Amygdala (tissue), 56 donors: ENCODE results near the gene AIF1.
"Not testable (repeated sequence)": the region's sequence is repeated elsewhere in the genome, so short reads cannot be mapped to it uniquely, and the experiment has no call there.

Experiments
- DNase-seq, 56 donors: peaks; one replicate each; lab custom pipeline; 2025; lab: John Stamatoyannopoulos, UW

The AIF1 gene

GRCh38 chr6:31579546-31580437, 35.2 kb upstream of the AIF1 start:
- DNase-seq: no peak

DNA sequence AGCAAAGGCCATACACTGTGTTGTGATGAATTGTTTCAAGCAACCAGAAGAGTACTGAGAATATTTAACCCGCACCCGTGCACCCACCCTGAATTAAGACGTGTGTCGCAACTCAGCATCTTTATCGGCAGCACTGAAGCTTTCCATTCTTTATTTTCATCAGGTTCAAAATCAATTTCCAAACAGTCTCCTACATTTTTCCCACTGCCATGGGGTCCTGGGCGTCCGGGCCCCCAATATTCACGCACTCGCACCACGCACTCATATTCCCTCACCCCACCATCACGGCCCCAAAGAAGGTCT, 34.6 kb upstream of the AIF1 start:
- DNase-seq: no peak

DNA sequence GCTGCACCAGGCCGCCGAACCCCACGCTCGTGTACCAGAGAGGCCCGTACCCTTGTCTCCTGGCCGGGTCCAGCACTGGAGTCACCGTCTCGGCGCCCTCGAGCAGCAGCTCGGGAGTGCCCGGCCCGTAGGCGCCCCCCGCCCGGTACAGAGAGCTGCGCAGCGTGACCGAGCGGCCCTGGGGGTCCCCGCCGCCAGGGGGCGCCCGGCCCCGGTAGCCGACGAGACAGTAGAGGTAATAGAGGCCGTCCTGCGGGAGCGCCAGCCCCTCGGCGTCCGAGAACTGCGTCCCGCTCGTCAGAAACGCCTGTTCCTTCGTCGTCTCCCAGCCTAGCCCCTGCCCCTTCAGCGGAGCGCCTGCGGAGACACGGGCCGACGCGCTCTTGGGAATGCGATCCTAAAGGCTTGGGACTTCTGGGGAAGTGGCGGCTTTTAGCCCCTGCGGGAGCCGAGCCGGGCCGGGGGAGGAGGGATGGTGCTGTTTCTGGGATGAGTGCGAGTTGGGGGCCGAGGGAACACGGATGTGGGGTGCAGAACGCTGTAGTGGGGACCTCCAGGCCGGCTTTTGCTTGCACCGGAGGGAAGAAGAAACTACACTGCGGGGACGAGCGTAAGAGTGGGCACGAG, 34.1 kb upstream of the AIF1 start:
- peak in 55 of 56 donors; percentile 18 to 91 (median 64) for DNase-seq

DNA sequence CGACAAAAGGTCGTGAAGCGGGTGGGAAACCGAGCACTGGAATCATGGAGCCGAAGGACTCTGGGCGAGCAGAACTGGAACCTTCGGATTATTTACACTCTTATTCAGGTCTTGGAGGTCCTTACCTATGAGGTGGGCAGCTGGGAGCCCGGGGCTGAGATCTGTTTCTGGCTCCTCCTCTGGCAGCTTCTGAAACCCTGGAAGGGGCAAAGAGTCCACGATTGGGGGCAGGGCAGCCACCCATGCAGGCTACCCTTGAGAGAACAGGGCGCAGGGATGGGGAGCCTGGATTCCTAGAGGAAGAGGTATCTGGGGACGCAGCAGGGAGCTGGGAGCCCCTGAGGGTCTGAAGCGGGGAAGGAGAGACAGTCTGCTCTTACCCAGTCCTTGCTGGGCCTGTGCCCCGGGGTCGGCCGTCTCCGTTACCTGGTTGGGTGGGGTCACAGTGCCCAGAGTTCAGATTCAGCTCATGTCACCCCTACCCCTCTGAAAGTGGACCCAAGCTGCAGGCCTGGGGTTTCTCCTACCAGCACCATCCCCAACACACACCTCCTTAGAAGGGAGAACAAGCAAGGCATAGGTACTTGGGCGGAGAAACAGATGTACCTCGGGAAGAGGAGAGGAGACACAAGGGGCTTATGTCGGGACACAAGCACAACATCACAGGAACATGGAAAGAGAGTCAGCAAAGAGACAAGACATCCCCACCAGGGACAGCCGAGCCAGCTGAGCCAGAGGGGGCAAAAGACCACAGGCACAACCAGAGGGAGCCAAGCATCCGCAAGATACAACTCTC, 33.4 kb upstream of the AIF1 start:
- peak in 6 of 56 donors; percentile 16 to 32 (median 25) for DNase-seq

DNA sequence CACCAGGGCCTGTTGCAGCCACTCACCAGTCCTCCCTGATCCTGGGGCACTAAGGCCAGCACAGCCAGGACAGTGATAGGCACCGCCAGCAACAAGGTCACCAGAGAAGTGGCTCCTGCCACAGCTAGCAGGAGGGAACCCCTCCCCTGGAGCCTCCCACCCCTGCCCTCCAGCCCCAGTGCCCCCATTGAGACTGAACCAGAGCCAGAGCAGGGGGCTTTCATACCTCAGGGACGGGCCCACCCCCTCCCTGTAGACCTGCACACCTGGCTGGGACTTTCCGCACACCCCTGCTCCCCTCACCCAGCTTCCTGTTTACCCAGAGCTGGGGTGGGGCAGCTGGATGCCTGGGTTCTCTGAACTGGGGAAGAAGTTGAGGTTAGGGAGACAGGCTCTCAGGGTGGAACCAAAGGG, 32.8 kb upstream of the AIF1 start, which contains the start of gene LTB:
TSS of gene LTB (minus strand) at position 195 of the 414 bp plus-strand sequence. CDS start at position 188, 7 bp downstream.
- DNase-seq: peak in 1 of 56 donors; percentile 4

DNA sequence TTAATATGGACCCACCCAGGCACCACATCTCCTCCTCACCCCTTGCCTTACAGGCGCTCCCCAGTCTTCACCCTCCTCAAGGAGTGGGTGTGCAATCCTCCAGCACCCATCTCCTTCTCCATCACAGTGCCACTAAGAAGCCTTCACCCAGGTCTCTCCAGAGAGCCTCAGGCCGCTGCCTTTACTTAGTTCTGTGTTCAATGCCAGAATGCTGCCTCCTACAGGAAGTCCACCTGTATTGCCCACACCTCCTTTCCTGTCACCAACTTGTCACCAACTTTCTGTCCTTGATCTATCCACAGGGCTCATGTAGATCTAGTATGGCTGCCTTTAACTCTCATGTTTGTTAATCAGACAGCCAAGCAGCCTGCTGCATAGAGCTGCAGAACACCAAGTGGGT, 29.5 kb upstream of the AIF1 start:
- DNase-seq: no peak

DNA sequence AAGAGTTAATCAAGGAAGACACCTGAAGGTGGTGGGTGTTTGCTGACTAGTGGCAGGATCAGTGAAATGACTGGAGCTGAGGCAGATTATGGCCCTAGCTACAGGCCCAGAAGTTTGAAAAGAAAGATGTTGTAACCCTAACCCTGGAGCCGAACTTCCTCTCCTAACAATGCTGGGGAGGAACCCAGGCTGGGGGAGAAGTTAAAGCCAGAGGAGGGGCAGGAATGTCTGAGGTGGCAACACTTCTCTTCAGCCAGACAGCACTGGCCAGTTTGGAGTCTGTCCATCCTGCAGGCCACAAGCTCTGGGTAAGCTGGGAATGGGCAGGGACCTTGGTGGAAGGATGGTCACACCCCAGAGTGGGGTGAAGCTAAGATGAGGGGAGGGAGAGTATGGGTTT, 29.0 kb upstream of the AIF1 start, which contains the start of gene LST1:
TSS of gene LST1 (plus strand) at position 270 of the 400 bp plus-strand sequence. CDS start 1,023 bp downstream, outside the sequence.
- DNase-seq: peak in 5 of 56 donors; percentile 2 to 20 (median 14)

DNA sequence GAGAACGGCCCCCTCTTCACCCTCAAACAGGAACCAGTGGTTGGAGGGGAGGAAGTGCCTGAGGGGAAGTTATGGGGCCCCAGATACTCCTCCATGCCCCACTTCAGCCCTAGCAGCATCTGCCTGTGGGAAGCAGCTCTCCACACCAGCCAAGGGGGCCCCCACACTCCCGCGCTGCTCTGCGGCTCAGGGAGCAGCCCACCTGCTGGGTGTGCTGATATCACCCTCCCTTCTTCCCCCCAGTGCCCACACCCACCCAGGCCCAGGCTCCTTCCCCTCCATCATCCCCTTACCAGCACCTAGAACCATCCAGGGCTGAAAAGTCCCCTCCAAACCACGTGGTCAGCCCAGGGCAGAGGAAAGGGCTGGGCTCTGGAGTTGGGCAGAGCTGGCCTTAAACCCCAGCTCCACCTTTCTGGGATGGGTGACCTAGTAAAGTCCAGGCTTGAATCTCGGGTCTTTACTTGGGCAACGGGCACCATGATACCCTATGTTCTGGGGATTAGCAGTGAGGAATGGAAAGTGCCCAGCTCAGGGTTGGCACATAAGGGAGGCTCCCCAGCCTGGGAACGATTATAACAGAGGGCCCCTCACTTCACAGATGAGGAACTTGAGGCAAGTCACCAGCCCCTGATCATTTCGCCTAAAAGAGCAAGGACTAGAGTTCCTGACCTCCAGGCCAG, 28.3 kb upstream of the AIF1 start:
- DNase-seq: peak in 14 of 56 donors; percentile 3 to 45 (median 26)

DNA sequence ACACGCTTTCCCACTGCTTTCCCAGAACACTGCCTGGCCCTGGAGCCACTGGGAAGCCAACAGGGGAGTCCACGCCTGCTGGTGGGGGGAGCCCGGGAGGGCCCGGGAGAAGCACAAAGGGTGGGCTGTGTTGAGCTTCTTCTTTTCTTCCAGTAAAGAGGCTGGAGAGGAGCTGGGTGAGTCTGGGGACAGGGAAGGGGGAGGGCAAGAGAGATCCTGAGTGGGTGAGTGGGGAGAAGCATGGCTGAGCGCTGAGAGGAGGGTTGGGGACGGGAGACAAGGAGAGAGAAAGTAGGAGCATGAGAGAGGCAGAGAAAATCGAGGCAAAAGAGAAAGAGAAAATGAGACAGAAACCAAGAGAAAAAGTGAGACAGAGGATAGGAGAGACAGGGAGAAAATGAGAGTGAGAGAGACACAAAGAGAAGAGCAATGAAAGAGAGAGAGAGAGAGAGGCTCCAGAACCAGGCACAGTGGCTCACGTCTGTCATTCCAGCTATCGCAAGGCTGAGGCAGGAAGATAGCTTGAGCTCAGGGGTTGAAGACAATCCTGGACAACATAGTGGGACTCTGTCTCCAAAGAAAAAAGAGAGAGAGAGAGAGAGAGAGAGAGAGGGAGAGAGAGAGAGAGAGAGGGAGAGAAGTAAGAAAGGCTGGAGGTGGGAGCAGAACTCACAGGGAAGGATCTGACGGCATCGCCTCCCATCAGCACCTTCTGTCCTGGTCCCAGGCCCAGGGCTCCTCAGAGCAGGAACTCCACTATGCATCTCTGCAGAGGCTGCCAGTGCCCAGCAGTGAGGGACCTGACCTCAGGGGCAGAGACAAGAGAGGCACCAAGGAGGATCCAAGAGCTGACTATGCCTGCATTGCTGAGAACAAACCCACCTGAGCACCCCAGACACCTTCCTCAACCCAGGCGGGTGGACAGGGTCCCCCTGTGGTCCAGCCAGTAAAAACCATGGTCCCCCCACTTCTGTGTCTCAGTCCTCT, 26.9 kb upstream of the AIF1 start:
- DNase-seq: no peak

GRCh38 chr6:31588871-31589650, 26.0 kb upstream of the AIF1 start:
- no peak for DNase-seq

DNA sequence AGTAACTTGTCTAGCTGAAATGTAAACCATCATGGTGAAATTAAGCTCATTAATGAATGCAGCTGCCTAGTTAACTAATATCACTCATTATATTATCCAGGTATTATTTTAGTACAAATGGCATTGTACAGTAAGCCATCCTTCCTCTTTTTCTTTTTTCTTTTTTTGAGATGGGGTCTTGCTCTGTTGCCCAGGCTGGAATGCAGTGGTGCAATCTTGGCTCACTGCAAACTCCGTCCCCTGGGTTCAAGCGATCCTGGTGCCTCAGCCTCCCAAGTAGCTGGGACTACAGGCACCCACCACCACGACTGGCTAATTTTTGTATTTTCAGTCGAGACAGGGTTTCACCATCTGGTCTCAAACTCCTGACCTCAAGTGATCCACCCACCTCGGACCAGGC, 24.3 kb upstream of the AIF1 start:
- not testable (repeated sequence) for DNase-seq

GRCh38 chr6:31592396-31592771, 22.6 kb upstream of the AIF1 start:
- no peak for DNase-seq

DNA sequence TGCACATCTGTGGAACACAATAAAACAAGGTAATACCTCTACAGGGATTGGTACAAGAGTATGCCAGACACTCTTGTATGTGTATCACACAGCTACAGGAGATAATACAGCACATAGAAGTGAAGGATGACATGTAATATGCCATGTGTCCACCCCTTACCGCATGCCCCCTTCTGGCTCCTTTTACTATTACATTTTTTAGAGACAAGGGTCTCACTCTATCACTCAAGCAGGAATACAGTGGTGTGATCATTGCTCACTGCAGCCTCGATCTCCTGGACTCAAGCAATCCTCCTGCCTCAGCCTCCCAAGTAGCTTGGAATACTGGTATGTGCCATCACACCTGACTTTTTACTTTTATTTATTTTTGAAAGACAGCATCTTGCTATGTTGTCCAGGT, 18.0 kb upstream of the AIF1 start:
- DNase-seq: no peak

DNA sequence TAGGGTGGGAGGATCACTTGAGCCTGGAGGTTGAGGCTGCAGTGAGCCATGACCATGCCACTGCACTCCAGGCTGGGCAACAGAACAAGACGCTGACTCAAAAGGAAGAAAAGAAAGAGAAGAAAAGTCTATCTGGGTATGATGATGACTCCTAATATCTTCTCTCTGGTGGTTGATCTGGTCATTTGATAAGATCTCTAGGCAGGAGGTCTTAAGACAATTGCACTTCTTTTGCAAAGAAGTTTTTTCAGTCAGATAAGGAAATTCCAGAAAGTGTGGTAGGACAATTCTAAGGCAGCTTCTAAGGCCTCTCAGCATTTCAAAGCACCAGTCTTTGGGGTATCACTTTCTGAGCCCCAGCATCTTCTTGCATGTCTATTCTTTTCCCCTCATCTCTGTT, 7.7 kb upstream of the AIF1 start:
- no peak for DNase-seq

GRCh38 chr6:31609519-31610406, 5.3 kb upstream of the AIF1 start:
- DNase-seq: no peak

DNA sequence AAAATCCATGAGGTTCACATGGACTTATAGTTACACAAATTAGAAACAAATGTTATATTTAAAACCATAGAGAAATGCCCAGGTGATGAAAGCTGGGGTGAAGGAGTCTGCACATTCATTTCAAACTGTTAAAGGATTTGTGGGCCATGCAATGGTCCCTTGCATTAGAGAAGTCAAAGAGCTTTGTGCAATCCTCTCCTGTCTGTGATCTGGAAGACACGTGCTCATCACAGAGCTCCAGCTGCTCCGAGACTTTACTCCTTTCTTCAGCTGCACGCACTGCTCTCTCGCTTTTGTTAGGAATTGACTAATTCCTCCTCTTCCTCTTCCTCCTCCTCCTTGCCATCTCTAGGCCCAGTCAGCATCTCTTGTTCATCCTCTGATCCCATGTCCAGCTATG, 4.1 kb upstream of the AIF1 start:
- DNase-seq: no peak

DNA sequence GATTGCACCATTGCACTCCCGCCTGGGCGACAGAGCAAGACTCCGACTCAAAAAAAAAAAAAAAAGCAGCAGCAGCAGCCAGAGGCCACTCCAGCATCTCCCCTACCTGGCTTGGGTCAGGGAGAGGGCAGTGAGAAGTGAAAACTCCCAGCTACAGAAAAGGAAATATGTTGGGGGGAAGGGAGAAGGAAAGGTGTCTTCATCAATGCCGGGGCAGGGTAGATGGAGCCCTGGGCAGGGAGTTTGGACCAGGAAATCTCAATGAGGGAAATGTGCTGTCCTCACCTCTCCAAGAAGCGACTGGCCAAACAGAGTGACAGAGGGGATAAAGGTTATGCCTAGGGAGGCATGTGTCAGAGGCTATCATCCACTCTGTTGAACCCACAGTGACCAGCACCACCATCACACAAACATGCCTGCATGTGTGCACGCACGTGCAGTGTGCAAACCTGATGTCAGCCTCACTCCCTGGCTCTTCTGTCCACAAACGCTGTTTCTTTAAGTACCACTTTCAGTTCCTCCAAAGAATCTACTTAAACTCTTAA, 887 bp upstream of the AIF1 start:
- DNase-seq: peak in 2 of 56 donors; percentile 7 to 17
